ENCODE results near the gene AFG1L.
"Not testable (repeated sequence)": the region's sequence is repeated elsewhere in the genome, so short reads cannot be mapped to it uniquely, and the experiment has no call there.

Gene AFG1L

DNA sequence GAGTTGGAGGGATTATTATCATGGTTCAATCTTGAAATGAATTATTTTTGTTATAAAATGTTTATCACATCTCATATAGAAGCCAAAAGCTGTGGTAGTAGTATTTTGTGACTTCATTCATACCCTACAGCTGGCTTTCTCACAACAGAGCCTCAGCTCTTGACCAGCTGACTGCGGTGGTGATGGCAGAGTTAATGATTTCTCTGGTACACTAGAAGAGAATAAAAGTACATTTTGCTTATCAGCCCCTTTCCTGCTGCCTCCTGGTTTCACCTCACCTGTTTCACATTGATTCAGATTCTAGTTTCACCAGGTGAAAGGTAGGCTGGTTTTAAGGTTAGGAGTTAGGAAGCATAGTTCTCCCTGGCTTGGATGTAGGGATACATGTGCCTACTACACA lies 55.7 kb downstream of the AFG1L start:
- no peak for DNase-seq

- DNase-seq = no peak
These were observed 59.0 kb downstream of the AFG1L start for GRCh38 chr6:108353853-108354252.

DNA sequence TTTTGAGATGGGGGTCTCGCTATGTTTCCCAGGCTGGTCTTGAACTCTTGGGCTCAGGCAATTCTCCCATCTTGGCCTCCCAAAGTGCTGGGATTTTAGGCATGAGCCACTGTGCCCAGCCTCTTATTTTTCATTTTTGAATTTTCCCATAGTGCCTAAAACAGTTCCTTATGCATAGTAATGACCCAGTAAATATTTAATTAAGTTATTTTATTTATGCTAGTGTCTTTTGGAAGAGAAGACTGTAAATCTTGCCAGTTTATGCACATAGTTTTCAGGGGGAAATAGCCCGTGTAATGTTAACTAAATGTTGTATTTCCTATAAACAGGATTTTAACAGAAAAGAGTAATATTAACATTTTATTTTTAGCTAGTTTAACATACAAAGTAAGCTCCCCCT lies 60.3 kb downstream of the AFG1L start:
- DNase-seq = no peak

- no peak for DNase-seq
These were observed 61.0 kb downstream of the AFG1L start for GRCh38 chr6:108355890-108356289.

GRCh38 chr6:108359901-108360882 lies 65.3 kb downstream of the AFG1L start:
- DNase-seq = no peak

- no peak for DNase-seq
These were observed 66.1 kb downstream of the AFG1L start for GRCh38 chr6:108360919-108361311.

GRCh38 chr6:108361312-108361932 lies 66.6 kb downstream of the AFG1L start:
- no peak for DNase-seq

- no peak for DNase-seq
These were observed 67.6 kb downstream of the AFG1L start for GRCh38 chr6:108362455-108362854.

DNA sequence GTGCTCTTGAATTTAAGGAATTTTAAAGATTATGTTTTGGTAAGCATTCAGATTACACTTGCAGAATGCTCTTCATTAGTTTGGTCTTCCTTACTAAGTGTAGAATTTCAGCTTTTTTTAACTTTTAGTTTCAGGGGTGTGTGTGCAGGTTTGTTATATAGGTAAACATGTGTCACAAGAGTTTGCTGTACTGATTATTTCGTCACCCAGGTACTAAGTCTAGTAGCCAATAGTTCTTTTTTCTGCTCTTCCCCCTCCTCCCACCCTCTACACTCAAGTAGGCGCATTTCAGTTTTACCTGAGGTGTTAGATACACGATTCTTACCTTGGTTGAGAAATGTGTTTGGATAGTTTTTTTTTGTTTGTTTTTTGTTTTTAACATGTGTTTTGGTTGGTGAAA lies 68.3 kb downstream of the AFG1L start:
- no peak for DNase-seq

GRCh38 chr6:108363889-108364313 lies 69.0 kb downstream of the AFG1L start:
- peak in 1 of 51 donors; percentile 1 for DNase-seq

- no peak for DNase-seq
These were observed 69.6 kb downstream of the AFG1L start for GRCh38 chr6:108364470-108364869.

DNA sequence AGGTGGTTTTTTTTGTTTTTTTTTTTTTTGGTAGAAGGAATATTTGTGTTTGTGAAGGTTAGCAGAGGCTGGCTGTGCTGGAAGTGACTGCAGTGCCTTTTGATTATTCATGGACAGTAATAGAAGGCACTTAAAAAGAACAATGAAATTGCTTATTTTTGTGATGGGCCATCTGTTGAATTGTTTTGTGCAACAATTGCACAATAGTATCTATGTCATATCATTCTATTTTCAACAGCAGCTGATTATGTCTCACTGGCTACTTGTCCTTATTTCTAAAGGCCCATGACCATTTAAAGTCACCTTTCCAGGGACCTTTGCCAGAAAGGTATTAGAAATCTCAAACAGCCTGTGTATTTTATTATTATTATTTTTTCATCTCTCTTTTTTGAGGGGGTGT lies 70.6 kb downstream of the AFG1L start:
- DNase-seq = no peak

GRCh38 chr6:108366236-108366635 lies 71.4 kb downstream of the AFG1L start:
- no peak for DNase-seq

GRCh38 chr6:108368431-108369030 lies 73.7 kb downstream of the AFG1L start:
- no peak for DNase-seq

- no peak for DNase-seq
These were observed 86.0 kb downstream of the AFG1L start for GRCh38 chr6:108380876-108381275.

DNA sequence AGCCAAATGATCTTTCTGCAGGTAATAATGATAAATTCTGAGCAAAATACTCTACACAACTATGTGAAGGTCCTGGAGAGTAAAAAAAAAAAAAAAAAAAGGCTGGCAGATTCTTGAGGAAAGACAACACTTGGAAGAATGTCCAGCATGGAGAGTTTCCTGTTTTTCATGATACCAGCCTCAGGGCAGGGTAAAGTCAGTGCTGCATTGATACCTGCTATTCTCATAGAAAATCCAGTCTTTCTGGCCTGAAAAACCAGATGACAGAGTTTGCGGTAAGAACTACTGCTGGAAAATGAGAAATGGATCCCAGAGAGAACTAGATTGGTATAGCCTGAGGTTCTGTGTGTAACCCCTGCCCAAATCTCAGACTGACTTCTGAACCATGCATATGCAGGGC lies 89.1 kb downstream of the AFG1L start:
- DNase-seq = no peak

- DNase-seq = not testable (repeated sequence)
These were observed 94.3 kb downstream of the AFG1L start for GRCh38 chr6:108389190-108389589.

DNA sequence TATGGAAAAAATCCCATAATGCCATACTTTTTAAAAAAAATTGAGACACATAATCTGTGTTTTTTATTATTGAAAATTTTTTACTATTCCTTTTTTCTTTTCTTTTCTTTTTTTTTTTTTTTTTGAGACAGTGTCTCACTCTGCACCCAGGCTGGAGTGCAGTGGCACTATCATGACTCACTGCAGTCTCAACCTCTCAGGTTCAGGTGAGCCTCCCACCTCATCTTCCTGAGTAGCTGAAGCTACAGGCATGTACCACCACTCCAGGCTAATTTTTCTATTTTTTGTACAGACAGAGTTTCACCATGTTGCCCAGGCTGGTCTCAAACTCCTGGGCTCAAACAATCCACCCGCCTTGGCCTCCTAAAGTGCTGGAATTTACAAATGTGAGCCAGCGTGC lies 100.4 kb downstream of the AFG1L start:
- no peak for DNase-seq

- no peak for DNase-seq
These were observed 108.4 kb downstream of the AFG1L start for GRCh38 chr6:108403236-108403635.

DNA sequence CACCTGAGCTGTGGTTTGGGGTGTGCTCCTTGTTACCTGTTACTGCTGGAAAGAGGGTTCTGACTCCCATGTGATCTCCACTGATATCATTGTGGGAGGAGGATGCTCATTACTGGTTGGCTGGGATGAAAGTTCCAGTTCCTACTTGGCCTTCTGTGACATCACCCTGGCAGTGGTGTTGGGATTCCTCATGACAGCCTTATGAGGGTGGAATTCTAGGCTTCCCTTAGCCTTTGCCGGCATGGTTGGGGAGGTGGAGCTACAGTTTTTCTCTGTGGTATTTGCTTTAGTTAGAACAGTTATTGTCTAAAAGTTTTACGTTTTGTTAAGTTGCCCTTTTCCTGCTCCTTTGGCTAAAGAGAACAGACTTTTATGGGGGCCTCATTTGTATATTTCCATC lies 112.1 kb downstream of the AFG1L start:
- no peak for DNase-seq

- DNase-seq = no peak
These were observed 113.3 kb downstream of the AFG1L start for GRCh38 chr6:108407904-108408827.

Measured in hypothalamus (tissue), 51 donors.